ENCODE measurements around the gene PRPF39.

GRCh38 chr14:45082420-45082819, 1.5 kb upstream of the PRPF39 start:
- TF ChIP-seq, protein P1, sequence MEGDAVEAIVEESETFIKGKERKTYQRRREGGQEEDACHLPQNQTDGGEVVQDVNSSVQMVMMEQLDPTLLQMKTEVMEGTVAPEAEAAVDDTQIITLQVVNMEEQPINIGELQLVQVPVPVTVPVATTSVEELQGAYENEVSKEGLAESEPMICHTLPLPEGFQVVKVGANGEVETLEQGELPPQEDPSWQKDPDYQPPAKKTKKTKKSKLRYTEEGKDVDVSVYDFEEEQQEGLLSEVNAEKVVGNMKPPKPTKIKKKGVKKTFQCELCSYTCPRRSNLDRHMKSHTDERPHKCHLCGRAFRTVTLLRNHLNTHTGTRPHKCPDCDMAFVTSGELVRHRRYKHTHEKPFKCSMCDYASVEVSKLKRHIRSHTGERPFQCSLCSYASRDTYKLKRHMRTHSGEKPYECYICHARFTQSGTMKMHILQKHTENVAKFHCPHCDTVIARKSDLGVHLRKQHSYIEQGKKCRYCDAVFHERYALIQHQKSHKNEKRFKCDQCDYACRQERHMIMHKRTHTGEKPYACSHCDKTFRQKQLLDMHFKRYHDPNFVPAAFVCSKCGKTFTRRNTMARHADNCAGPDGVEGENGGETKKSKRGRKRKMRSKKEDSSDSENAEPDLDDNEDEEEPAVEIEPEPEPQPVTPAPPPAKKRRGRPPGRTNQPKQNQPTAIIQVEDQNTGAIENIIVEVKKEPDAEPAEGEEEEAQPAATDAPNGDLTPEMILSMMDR (IDR thresholded peaks at IDR 0.05), result no peak
- TF ChIP-seq POLR2A (IDR thresholded peaks at IDR 0.05), result no peak

All from ovary (tissue), 3 donors.